Skin of body (tissue), 2 donors: ENCODE results near the gene RGMA. TPM values are rescaled to one million over a fixed set of nuclear protein-coding genes. Genes with fewer than 3 reads are reported as not detected.
"Not testable (repeated sequence)": the region's sequence is repeated elsewhere in the genome, so short reads cannot be mapped to it uniquely, and the experiment has no call there.

Experiments
- DNase-seq: peaks from one replicate; lab custom pipeline; 2025; lab: John Stamatoyannopoulos, UW
- total RNA-seq: library from RNA; depleted of rRNA; stranded (reverse); fragments of >200 nt; gene quantifications from one replicate; pipeline ENCODE4 v1.2.3, GENCODE V29; 2014

The RGMA gene
- total RNA-seq, 1 donor from 2014 or later = 10.4 TPM

GRCh38 chr15:93048759-93049161, 40.3 kb downstream of the RGMA start:
- DNase-seq = peak; percentile 31

- DNase-seq = no peak
These were observed 40.6 kb downstream of the RGMA start for GRCh38 chr15:93048426-93048721.

GRCh38 chr15:93047621-93048425, 41.2 kb downstream of the RGMA start:
- DNase-seq = no peak

GRCh38 chr15:93046721-93047120, 42.3 kb downstream of the RGMA start:
- no peak for DNase-seq

GRCh38 chr15:93046120-93046519, 42.9 kb downstream of the RGMA start:
- DNase-seq = no peak

GRCh38 chr15:93045191-93045785, 43.7 kb downstream of the RGMA start:
- DNase-seq = no peak

- no peak for DNase-seq
These were observed 44.5 kb downstream of the RGMA start for GRCh38 chr15:93044301-93045190.

- no peak for DNase-seq
These were observed 45.2 kb downstream of the RGMA start for GRCh38 chr15:93043621-93044300.

- no peak for DNase-seq
These were observed 46.2 kb downstream of the RGMA start for GRCh38 chr15:93042691-93043378.

GRCh38 chr15:93042211-93042610, 46.8 kb downstream of the RGMA start:
- DNase-seq = no peak

GRCh38 chr15:93041159-93041547, 47.9 kb downstream of the RGMA start:
- no peak for DNase-seq

GRCh38 chr15:93040288-93041158, 48.5 kb downstream of the RGMA start:
- no peak for DNase-seq

- not testable (repeated sequence) for DNase-seq
These were observed 49.3 kb downstream of the RGMA start for GRCh38 chr15:93039562-93040287.

GRCh38 chr15:93037820-93038705, 50.9 kb downstream of the RGMA start:
- DNase-seq = no peak

GRCh38 chr15:93036951-93037819, 51.8 kb downstream of the RGMA start:
- peak; percentile 65 for DNase-seq

- DNase-seq = peak; percentile 23
These were observed 52.8 kb downstream of the RGMA start for GRCh38 chr15:93035953-93036810.
